ENCODE results near the gene CEP85. TPM values are rescaled to one million over a fixed set of nuclear protein-coding genes. Genes with fewer than 3 reads are reported as not detected.

CEP85 gene
- total RNA-seq, 2 experiments from 2014 or later = 47.1 to 55.2 TPM

GRCh38 chr1:26200413-26200812, 33.6 kb upstream of the CEP85 start:
- H3K4me3 ChIP-seq (ENCODE audit: low read depth, low read length, poor library complexity, severe bottlenecking) = no peak overlapping the region
- H3K36me3 ChIP-seq (ENCODE audit: insufficient read depth, low read length) = no peaks in the 10 kb centered on the region
- intact Hi-C loops (cut with micrococcal nuclease; ENCODE audit: unreplicated experiment) = no loop called here
- no peaks in the 10 kb centered on the region for H3K79me2 ChIP-seq (ENCODE audit: insufficient read depth, low read depth, low read length)
- H3K27ac ChIP-seq (ENCODE audit: low read depth, low read length, poor library complexity, severe bottlenecking) = no peak overlapping the region
- no peaks in the 10 kb centered on the region for H3K9me3 ChIP-seq (ENCODE audit: low read length)
- H3K9me2 ChIP-seq (ENCODE audit: insufficient read depth, low read length) = no peaks in the 10 kb centered on the region
- no peak overlapping the region for H2AFZ ChIP-seq (ENCODE audit: low read length)
- CTCF ChIA-PET (ENCODE audit: unreplicated experiment) = no interaction called here
- no peak for DNase-seq (ENCODE audit: low spot score)
- H3K4me2 ChIP-seq (ENCODE audit: low read length) = no peak overlapping the region
- no TSS peak for BruUV-seq (replicated peaks)
- no peaks in the 10 kb centered on the region for H3K4me1 ChIP-seq (ENCODE audit: insufficient read depth, low read length, poor library complexity, severe bottlenecking)
- no peaks in the 10 kb centered on the region for H4K20me1 ChIP-seq (ENCODE audit: insufficient read depth, low read length)
- TF ChIP-seq EZH2phosphoT487 (IDR thresholded peaks at IDR 0.05; ENCODE audit: borderline replicate concordance, low read depth, low read length) = no peak
- TF ChIP-seq CTCF (conservative IDR thresholded peaks at IDR 0.05; ENCODE audit: low read length) = no peak
- POLR2A ChIA-PET = no interaction called here

GRCh38 chr1:26203642-26204318, 30.2 kb upstream of the CEP85 start:
- Histone ChIP-seq H3K4me3 (ENCODE audit: low read depth, low read length, poor library complexity, severe bottlenecking) (no peak overlapping the region), H3K4me2 (ENCODE audit: low read length) (no peak overlapping the region), H3K9me2 (ENCODE audit: insufficient read depth, low read length) (no peaks in the 10 kb centered on the region), H3K9me3 (ENCODE audit: low read length) (no peaks in the 10 kb centered on the region), H2AFZ (ENCODE audit: low read length) (no peak overlapping the region), H3K4me1 (ENCODE audit: insufficient read depth, low read length, poor library complexity, severe bottlenecking) (no peaks in the 10 kb centered on the region), H3K79me2 (ENCODE audit: insufficient read depth, low read depth, low read length) (no peaks in the 10 kb centered on the region), H3K27ac (ENCODE audit: low read depth, low read length, poor library complexity, severe bottlenecking) (no peak overlapping the region), H3K36me3 (ENCODE audit: insufficient read depth, low read length) (no peaks in the 10 kb centered on the region), H4K20me1 (ENCODE audit: insufficient read depth, low read length) (no peaks in the 10 kb centered on the region)
- TF ChIP-seq CTCF (conservative IDR thresholded peaks at IDR 0.05; ENCODE audit: low read length) = peak; percentile 57
- no peak for TF ChIP-seq EZH2phosphoT487 (IDR thresholded peaks at IDR 0.05; ENCODE audit: borderline replicate concordance, low read depth, low read length)
- peak; percentile 11 for DNase-seq (ENCODE audit: low spot score)
- ChIA-PET CTCF (ENCODE audit: unreplicated experiment) (no interaction called here), POLR2A (interaction anchor here (1.1 kb wide), 1 partner anchor 13 kb away, joined by 3 read pairs; no protein-coding TSS in a partner anchor)
- intact Hi-C loops (cut with micrococcal nuclease; ENCODE audit: unreplicated experiment) = no loop called here
- no TSS peak for BruUV-seq (replicated peaks)

GRCh38 chr1:26210147-26210870, 23.7 kb upstream of the CEP85 start:
- no peak overlapping the region for H3K27ac ChIP-seq (ENCODE audit: low read depth, low read length, poor library complexity, severe bottlenecking)
- H3K4me3 ChIP-seq (ENCODE audit: low read depth, low read length, poor library complexity, severe bottlenecking) = no peak overlapping the region
- H3K36me3 ChIP-seq (ENCODE audit: insufficient read depth, low read length) = no peaks in the 10 kb centered on the region
- H3K9me3 ChIP-seq (ENCODE audit: low read length) = no peaks in the 10 kb centered on the region
- no peaks in the 10 kb centered on the region for H3K4me1 ChIP-seq (ENCODE audit: insufficient read depth, low read length, poor library complexity, severe bottlenecking)
- DNase-seq (ENCODE audit: low spot score) = no peak
- ChIA-PET CTCF (ENCODE audit: unreplicated experiment) (no interaction called here), POLR2A (interaction anchor here (1.0 kb wide), 1 partner anchor 27 kb away, joined by 3 read pairs; no protein-coding TSS in a partner anchor)
- intact Hi-C loops (cut with micrococcal nuclease; ENCODE audit: unreplicated experiment) = no loop called here
- no peaks in the 10 kb centered on the region for H3K9me2 ChIP-seq (ENCODE audit: insufficient read depth, low read length)
- no peak for TF ChIP-seq EZH2phosphoT487 (IDR thresholded peaks at IDR 0.05; ENCODE audit: borderline replicate concordance, low read depth, low read length)
- TF ChIP-seq CTCF (conservative IDR thresholded peaks at IDR 0.05; ENCODE audit: low read length) = no peak
- H3K79me2 ChIP-seq (ENCODE audit: insufficient read depth, low read depth, low read length) = no peaks in the 10 kb centered on the region
- no peaks in the 10 kb centered on the region for H4K20me1 ChIP-seq (ENCODE audit: insufficient read depth, low read length)
- no peak overlapping the region for H2AFZ ChIP-seq (ENCODE audit: low read length)
- H3K4me2 ChIP-seq (ENCODE audit: low read length) = no peak overlapping the region
- no TSS peak for BruUV-seq (replicated peaks)
